Activated T-helper 17 cell treated with anti-CD3 and anti-CD28 coated beads, Interleukin-2, amount 50 U/mL, for 72 hours (primary cell): ENCODE measurements around the gene TUBA3E. TPM values are rescaled to one million over a fixed set of nuclear protein-coding genes. Genes with fewer than 3 reads are reported as not detected.
"Not testable (repeated sequence)": the region's sequence is repeated elsewhere in the genome, so short reads cannot be mapped to it uniquely, and the experiment has no call there.

ENCODE experiments used
- ATAC-seq: fragments of 150-1000 bp; cut with Tn5 transposase; replicated peaks from 2 replicates; pipeline ENCODE4 v1.10.0; 2021; ENCODE audit warnings: mild to moderate bottlenecking, moderate library complexity
- H3K27ac Mint-ChIP-seq: one replicate; pipeline ENCODE4 v1.8.0; 2022; ENCODE audit warnings: mixed read lengths
- H3K27me3 Mint-ChIP-seq: one replicate; pipeline ENCODE4 v1.8.0; 2022; ENCODE audit warnings: mixed read lengths
- H3K36me3 Mint-ChIP-seq: one replicate; pipeline ENCODE4 v1.8.0; 2022; ENCODE audit warnings: low read depth, mild to moderate bottlenecking, mixed read lengths
- H3K4me1 Mint-ChIP-seq: one replicate; pipeline ENCODE4 v1.8.0; 2022; ENCODE audit warnings: mixed read lengths
- H3K4me3 Mint-ChIP-seq: one replicate; pipeline ENCODE4 v1.8.0; 2022; ENCODE audit warnings: mild to moderate bottlenecking, mixed read lengths
- H3K9me3 Mint-ChIP-seq: one replicate; pipeline ENCODE4 v1.8.0; 2022; ENCODE audit warnings: mixed read lengths
- total RNA-seq, 2 donors: library from RNA; stranded (reverse); gene quantifications; one replicate each; pipeline ENCODE4 v1.2.3, GENCODE V29; 2022

TUBA3E gene
- total RNA-seq, 2 donors from 2014 or later = not detected

DNA sequence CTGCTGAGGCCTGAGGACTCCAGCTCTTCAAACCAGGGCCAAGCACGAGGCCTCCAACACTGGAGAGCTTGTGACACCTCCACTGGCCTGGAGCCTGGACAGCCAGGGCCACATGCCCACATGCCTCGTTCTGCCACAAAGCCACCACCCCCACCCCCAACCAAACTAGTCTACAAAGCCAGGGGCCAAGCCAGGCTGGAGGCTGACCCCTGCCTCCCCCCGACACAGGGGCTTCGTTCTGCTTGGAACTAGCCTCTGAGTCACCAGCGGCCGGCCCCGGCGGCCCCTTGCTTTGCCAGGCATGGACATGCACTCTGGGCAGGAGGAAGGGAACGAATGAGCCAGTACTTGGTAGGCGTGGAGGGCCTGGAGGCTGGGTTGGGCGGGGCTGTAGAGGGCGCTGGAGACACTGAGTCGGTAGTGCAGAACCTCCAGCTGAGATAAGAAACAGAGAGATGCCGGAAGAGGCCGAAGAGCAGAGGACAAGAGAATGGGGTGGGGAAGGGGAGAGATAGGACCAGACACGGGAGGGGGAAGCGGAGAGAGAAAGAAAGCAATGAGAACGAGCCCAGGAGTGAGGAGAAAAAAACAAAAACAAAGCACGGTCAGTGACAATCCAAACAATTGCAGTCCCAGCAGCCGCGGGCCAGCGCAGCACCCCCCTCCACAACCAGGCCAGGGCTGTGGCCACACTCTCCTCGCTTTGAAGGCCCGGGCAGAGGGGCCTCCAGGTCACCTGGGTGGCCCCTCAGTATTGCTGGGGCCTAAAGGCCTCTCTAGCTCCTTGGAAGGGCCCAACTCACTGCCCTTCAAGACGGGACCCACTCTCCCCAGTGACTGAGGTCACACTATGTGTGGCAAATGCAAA, 37.2 kb downstream of the TUBA3E start:
- not testable (repeated sequence) for H3K4me1 Mint-ChIP-seq, H3K27ac Mint-ChIP-seq, H3K4me3 Mint-ChIP-seq, ATAC-seq, H3K27me3 Mint-ChIP-seq, H3K9me3 Mint-ChIP-seq
- H3K36me3 Mint-ChIP-seq = peaks cover 65% of the 10 kb centered on the region

GRCh38 chr2:130160131-130160530, 38.1 kb downstream of the TUBA3E start:
- H3K36me3 Mint-ChIP-seq = peaks cover 59% of the 10 kb centered on the region
- H3K9me3 Mint-ChIP-seq = no peaks in the 10 kb centered on the region
- no peak for ATAC-seq
- peak overlapping the region; percentile 59 for H3K27ac Mint-ChIP-seq
- no peak overlapping the region for H3K4me3 Mint-ChIP-seq
- H3K27me3 Mint-ChIP-seq = no peaks in the 10 kb centered on the region
- peaks cover 5% of the 10 kb centered on the region for H3K4me1 Mint-ChIP-seq

- H3K36me3 Mint-ChIP-seq = peaks cover 54% of the 10 kb centered on the region
- not testable (repeated sequence) for H3K4me3 Mint-ChIP-seq, H3K27me3 Mint-ChIP-seq, ATAC-seq, H3K9me3 Mint-ChIP-seq, H3K27ac Mint-ChIP-seq, H3K4me1 Mint-ChIP-seq
Observed at GRCh38 chr2:130159376-130159775, 38.9 kb downstream of the TUBA3E start.

GRCh38 chr2:130158631-130159030, 39.6 kb downstream of the TUBA3E start:
- no peaks in the 10 kb centered on the region for H3K9me3 Mint-ChIP-seq
- H3K36me3 Mint-ChIP-seq = peaks cover 53% of the 10 kb centered on the region

DNA sequence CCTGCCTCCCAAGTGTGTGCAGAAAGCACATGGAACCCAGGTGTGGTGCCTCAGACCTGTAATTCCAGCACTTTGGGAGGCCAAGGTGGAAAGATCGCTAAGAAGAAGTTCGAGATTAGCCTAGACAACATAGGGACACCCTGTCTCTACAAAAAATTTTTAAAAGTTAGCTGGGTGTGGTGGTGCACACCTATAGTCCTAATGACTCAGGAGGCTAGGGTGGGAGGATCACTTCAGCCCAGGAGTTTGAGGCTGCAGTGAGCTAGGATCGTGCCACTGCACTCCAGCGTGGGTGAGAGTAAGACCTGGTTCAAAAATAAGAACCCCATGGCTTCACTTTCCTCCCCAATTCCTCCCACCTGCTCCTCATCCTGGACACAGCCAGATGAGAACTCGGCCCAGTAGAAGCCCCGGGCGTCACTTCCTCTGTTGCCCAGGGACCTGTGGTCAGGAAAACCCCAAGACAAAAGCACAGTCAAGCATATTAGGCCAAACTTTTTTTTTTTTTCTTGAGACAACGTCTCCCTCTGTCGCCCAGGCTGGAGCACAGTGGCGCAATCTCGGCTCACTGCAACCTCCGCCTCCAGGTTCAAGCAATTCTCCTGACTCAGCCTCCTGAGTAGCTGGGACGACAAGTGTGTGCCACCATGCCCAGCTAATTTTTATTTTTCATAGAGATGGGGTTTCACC, 40.3 kb downstream of the TUBA3E start:
- ATAC-seq = peak; percentile 79

More at GRCh38 chr2:130158631-130159030, 39.6 kb downstream of the TUBA3E start:
- Mint-ChIP-seq H3K27me3 (no peaks in the 10 kb centered on the region), H3K27ac (peak overlapping the region; percentile 46), H3K4me3 (no peak overlapping the region), H3K4me1 (peaks cover 5% of the 10 kb centered on the region)
- no peak for ATAC-seq

GRCh38 chr2:130157354-130157753, 40.9 kb downstream of the TUBA3E start:
- not testable (repeated sequence) for H3K9me3 Mint-ChIP-seq, H3K4me1 Mint-ChIP-seq

More for the DNA sequence above, 40.3 kb downstream of the TUBA3E start:
- Mint-ChIP-seq H3K27ac (peak overlapping the region; percentile 46), H3K36me3 (peaks cover 50% of the 10 kb centered on the region)
- not testable (repeated sequence) for H3K4me3 Mint-ChIP-seq, H3K9me3 Mint-ChIP-seq, H3K27me3 Mint-ChIP-seq, H3K4me1 Mint-ChIP-seq

GRCh38 chr2:130156624-130157004, 41.6 kb downstream of the TUBA3E start:
- H3K4me1 Mint-ChIP-seq = peaks cover 5% of the 10 kb centered on the region
- no peak overlapping the region for H3K4me3 Mint-ChIP-seq
- H3K27me3 Mint-ChIP-seq = no peaks in the 10 kb centered on the region
- no peak overlapping the region for H3K27ac Mint-ChIP-seq
- H3K36me3 Mint-ChIP-seq = peaks cover 51% of the 10 kb centered on the region
- H3K9me3 Mint-ChIP-seq = no peaks in the 10 kb centered on the region
- ATAC-seq = no peak

More at GRCh38 chr2:130157354-130157753, 40.9 kb downstream of the TUBA3E start:
- peak overlapping the region; percentile 46 for H3K27ac Mint-ChIP-seq
- H3K36me3 Mint-ChIP-seq = peaks cover 50% of the 10 kb centered on the region
- ATAC-seq, H3K4me3 Mint-ChIP-seq, H3K27me3 Mint-ChIP-seq: not testable (repeated sequence)

- not testable (repeated sequence) for H3K9me3 Mint-ChIP-seq, H3K4me1 Mint-ChIP-seq, H3K27me3 Mint-ChIP-seq, H3K27ac Mint-ChIP-seq, H3K4me3 Mint-ChIP-seq, ATAC-seq
- peaks cover 51% of the 10 kb centered on the region for H3K36me3 Mint-ChIP-seq
Observed at GRCh38 chr2:130155956-130156623, 42.1 kb downstream of the TUBA3E start.

- Mint-ChIP-seq H3K36me3 (peaks cover 47% of the 10 kb centered on the region), H3K4me3 (no peak overlapping the region), H3K9me3 (no peaks in the 10 kb centered on the region), H3K4me1 (peaks cover under 1% of the 10 kb centered on the region), H3K27me3 (no peaks in the 10 kb centered on the region), H3K27ac (no peak overlapping the region)
- no peak for ATAC-seq
Observed at GRCh38 chr2:130154773-130155765, 43.2 kb downstream of the TUBA3E start.

GRCh38 chr2:130154423-130154770, 43.8 kb downstream of the TUBA3E start:
- H3K27me3 Mint-ChIP-seq, H3K9me3 Mint-ChIP-seq, H3K27ac Mint-ChIP-seq, H3K4me3 Mint-ChIP-seq, H3K4me1 Mint-ChIP-seq, ATAC-seq: not testable (repeated sequence)
- H3K36me3 Mint-ChIP-seq = peaks cover 40% of the 10 kb centered on the region

DNA sequence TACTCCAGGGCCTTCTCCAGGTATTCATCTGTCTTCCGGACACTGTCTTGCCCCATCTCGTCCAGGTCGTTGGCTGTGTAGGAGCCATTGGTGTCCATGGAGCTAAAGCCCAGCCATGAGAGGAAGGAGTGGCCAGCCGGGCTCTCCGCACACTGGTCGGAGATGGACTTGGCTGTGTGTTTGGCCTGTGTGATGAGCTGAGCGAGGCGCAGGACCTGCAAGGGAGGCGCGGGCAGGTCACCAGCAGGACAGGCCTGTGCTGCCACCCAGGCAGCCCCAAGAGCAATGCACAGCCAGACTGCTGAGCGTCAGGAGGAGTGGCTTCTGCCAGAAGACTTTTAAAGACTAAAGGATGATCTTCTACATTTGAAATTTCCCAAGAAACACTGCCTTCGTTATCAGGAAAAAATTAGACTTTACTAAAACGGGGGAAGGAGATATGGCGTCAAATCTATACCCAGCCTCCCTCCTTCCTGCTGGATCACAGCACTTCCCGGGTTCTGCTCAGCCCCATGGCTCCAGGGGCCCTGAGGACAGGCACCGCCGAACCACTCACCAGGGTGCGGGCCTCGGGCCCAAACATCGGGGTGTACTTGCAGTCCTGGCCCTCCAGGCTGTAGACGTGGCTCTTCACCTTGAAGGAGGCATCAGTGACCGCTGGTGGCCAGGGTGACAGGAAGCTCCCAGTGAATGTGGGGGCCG, 44.4 kb downstream of the TUBA3E start:
- not testable (repeated sequence) for H3K9me3 Mint-ChIP-seq, H3K27me3 Mint-ChIP-seq, H3K4me1 Mint-ChIP-seq, ATAC-seq, H3K4me3 Mint-ChIP-seq, H3K27ac Mint-ChIP-seq
- peaks cover 37% of the 10 kb centered on the region for H3K36me3 Mint-ChIP-seq

DNA sequence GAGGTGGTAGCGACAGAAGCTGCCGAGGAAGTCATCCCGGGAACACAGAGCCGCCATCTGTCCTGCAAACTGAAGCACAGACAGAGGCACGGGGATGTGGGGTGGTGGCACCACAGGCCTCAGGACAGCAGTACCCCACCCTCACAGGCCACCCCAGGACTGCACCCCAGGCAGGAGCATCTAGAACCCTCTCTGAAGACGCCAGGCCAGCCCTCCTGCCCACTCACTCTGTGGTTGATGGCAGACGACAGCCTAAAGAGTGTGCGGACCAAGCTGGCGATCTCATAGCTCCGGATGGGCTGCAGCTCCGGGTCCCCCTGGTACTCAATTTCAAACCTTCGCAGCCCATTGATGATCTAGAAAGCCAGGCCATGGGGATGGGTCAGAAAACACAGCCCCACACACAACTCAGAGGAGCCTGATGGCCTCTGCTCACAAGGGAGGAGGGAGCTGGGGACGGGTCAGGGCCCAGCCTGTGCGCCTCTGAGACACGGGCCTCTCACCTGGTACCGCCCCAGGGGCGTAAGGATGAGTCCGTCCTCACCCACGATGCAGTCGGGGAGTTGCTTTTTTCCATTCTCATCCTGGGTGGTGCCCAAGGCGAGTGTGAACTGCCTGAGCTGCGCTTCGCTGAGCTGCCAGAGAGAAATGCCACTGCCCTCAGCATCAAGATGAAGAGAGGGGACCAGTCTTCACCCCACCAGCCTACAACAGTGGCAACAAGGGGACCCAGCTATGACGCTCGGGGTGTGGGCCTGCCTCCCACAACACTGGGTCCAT, 45.2 kb downstream of the TUBA3E start:
- no peak overlapping the region for H3K27ac Mint-ChIP-seq
- H3K4me1 Mint-ChIP-seq = no peaks in the 10 kb centered on the region
- no peak overlapping the region for H3K4me3 Mint-ChIP-seq
- no peaks in the 10 kb centered on the region for H3K27me3 Mint-ChIP-seq
- no peak for ATAC-seq
- H3K36me3 Mint-ChIP-seq = peaks cover 31% of the 10 kb centered on the region
- H3K9me3 Mint-ChIP-seq = no peaks in the 10 kb centered on the region
